Erythroblast (primary cell): ENCODE results near the gene CD8B.

Source experiments
- GATA1 ChIP-seq: IDR thresholded peaks from 2 replicates; pipeline ENCODE4 v1.6.1; 2011; ENCODE audit warnings: low read depth, mild to moderate bottlenecking, control low read depth, low read length, moderate library complexity
- POLR2A ChIP-seq: IDR thresholded peaks from 2 replicates; pipeline ENCODE4 v1.6.1; 2011; ENCODE audit warnings: mild to moderate bottlenecking, low read length

DNA sequence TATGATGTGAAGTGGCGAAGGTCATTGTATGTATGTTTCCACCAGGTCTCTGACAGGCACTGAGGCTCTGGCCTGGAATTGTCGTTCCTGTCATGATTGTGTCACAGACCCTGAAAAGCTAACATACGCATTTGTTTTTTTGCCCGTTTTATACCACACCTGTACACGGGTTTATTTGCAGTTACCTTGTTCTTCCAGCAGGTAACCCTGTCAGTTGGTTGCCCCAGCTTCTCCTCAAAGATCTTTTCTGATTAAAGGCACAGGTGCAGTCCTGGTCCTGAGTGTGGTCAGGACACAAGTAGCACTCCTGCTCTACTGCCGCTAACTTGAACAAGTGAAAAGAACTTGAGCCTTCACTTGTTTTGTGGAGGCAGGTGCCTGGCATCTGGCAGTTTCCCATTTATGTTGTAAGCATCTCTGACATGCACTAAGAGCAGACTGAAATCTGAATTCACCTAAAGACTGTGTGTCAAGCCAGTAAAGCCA, 90.8 kb downstream of the CD8B start:
- TF ChIP-seq POLR2A = no peak
- no peak for TF ChIP-seq GATA1
